HEK293T (cell line): ENCODE data around the gene SSTR5.

Experiments used
- CTCF ChIA-PET: fragments of 350-600 bp; formaldehyde crosslinking; extraction: SDS; loops from one replicate; lab custom pipeline; 2021; ENCODE audit warnings: antibody characterized with exemption, inconsistent platforms; lab: Yijun Ruan, JAX
- POLR2A ChIA-PET: fragments of 350-600 bp; formaldehyde crosslinking; extraction: SDS; loops from one replicate; lab custom pipeline; 2020; ENCODE audit warnings: antibody characterized with exemption, inconsistent platforms; lab: Yijun Ruan, JAX
- DNase-seq: peaks from one replicate; pipeline ENCODE4 v3.0.0; 2012; ENCODE audit warnings: mixed read lengths; ENCODE audit errors: extremely low spot score
- ARNT ChIP-seq: fragments of 450-650 bp; IDR thresholded peaks from 2 replicates; pipeline ENCODE4 v1.6.1; 2017; ENCODE audit warnings: mild to moderate bottlenecking
- BHLHE40 ChIP-seq: fragments of 450-650 bp; IDR thresholded peaks from 2 replicates; pipeline ENCODE4 v1.6.1; 2016; ENCODE audit warnings: mild to moderate bottlenecking, moderate library complexity, borderline replicate concordance
- CTBP1 ChIP-seq: fragments of 450-650 bp; IDR thresholded peaks from 2 replicates; pipeline ENCODE4 v1.6.1; 2016; ENCODE audit warnings: borderline replicate concordance
- ELF4 ChIP-seq: fragments of 450-650 bp; IDR thresholded peaks from 2 replicates; pipeline ENCODE4 v1.6.1; 2017; ENCODE audit warnings: antibody characterized with exemption
- FOXA1 ChIP-seq: fragments of 450-650 bp; IDR thresholded peaks from 2 replicates; pipeline ENCODE4 v1.6.1; 2016; ENCODE audit warnings: mild to moderate bottlenecking
- FOXK2 ChIP-seq: fragments of 450-650 bp; IDR thresholded peaks from 2 replicates; pipeline ENCODE4 v1.6.1; 2016; ENCODE audit warnings: mild to moderate bottlenecking
- FOXM1 ChIP-seq: fragments of 450-650 bp; IDR thresholded peaks from 2 replicates; pipeline ENCODE4 v1.6.1; 2017; ENCODE audit warnings: mild to moderate bottlenecking, borderline replicate concordance
- HDGF ChIP-seq: fragments of 450-650 bp; IDR thresholded peaks from 2 replicates; pipeline ENCODE4 v1.6.1; 2017; ENCODE audit warnings: antibody characterized with exemption, borderline replicate concordance
- L3MBTL2 ChIP-seq: fragments of 450-650 bp; conservative IDR thresholded peaks from 2 replicates; pipeline ENCODE4 v1.6.1; 2016; ENCODE audit warnings: mild to moderate bottlenecking
- LEF1 ChIP-seq: fragments of 450-650 bp; IDR thresholded peaks from 2 replicates; pipeline ENCODE4 v1.6.1; 2017; ENCODE audit warnings: mild to moderate bottlenecking, borderline replicate concordance
- NFRKB ChIP-seq: fragments of 450-650 bp; IDR thresholded peaks from 2 replicates; pipeline ENCODE4 v1.6.1; 2016; ENCODE audit warnings: mild to moderate bottlenecking, moderate library complexity
- PKNOX1 ChIP-seq: fragments of 450-650 bp; IDR thresholded peaks from 2 replicates; pipeline ENCODE4 v1.6.1; 2016
- SP1 ChIP-seq: fragments of 450-650 bp; IDR thresholded peaks from 2 replicates; pipeline ENCODE4 v1.6.1; 2017
- SUZ12 ChIP-seq: fragments of 450-650 bp; IDR thresholded peaks from 2 replicates; pipeline ENCODE4 v1.6.1; 2016; ENCODE audit warnings: mild to moderate bottlenecking
- TARDBP ChIP-seq: fragments of 450-650 bp; IDR thresholded peaks from 2 replicates; pipeline ENCODE4 v1.6.1; 2016
- ZNF384 ChIP-seq: fragments of 450-650 bp; IDR thresholded peaks from 2 replicates; pipeline ENCODE4 v1.6.1; 2016

SSTR5 gene

DNA sequence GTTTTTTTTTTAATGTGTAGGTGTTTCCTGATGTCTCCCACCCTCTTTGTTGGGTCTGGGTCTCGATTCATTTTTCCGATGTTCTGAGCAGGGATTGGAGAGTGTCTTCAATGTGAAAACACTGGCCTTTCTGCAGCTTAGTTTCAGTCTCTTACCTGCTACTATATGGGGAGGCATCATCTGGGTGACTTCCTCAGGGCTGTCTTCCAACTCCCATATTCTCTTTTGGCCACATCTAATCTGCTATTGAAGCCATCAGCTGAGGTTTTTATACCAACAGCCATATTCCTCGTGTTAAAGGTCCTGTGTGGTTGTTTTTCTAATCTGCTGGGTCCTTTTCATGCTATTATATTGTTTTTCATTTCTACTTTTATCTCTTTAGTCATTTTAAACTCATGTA lies 13.2 kb upstream of the SSTR5 start:
- TF ChIP-seq NFRKB = no peak
- TF ChIP-seq SP1 = no peak
- no peak for TF ChIP-seq PKNOX1
- no peak for TF ChIP-seq ZNF384
- no peak for TF ChIP-seq SUZ12
- no peak for TF ChIP-seq CTBP1
- TF ChIP-seq FOXM1 = no peak
- TF ChIP-seq BHLHE40 = no peak
- TF ChIP-seq L3MBTL2 = no peak
- no peak for TF ChIP-seq FOXA1
- TF ChIP-seq ELF4 = no peak
- no peak for TF ChIP-seq FOXK2
- no peak for TF ChIP-seq LEF1
- no peak for TF ChIP-seq ARNT
- CTCF ChIA-PET = no interaction called here
- POLR2A ChIA-PET = no interaction called here
- no peak for DNase-seq

- TF ChIP-seq TARDBP = no peak
- TF ChIP-seq FOXK2 = no peak
- no peak for TF ChIP-seq SUZ12
- no peak for TF ChIP-seq ARNT
- TF ChIP-seq L3MBTL2 = no peak
- no peak for TF ChIP-seq PKNOX1
- no peak for TF ChIP-seq HDGF
- no peak for TF ChIP-seq ELF4
- no peak for TF ChIP-seq NFRKB
- no peak for TF ChIP-seq FOXM1
- TF ChIP-seq SP1 = no peak
- no peak for TF ChIP-seq CTBP1
- ChIA-PET POLR2A (no interaction called here), CTCF (interaction anchor here (0.6 to 0.8 kb wide), 2 partner anchors 43 to 272 kb away, joined by 3 to 4 read pairs; partner anchors contain the start of genes CHTF18 and RPUSD1)
- DNase-seq = no peak
These were observed 11.9 kb upstream of the SSTR5 start for GRCh38 chr16:1060416-1061340.

GRCh38 chr16:1061769-1062505 lies 10.6 kb upstream of the SSTR5 start:
- CTCF ChIA-PET = no interaction called here
- TF ChIP-seq HDGF (no peak), PKNOX1 (no peak), FOXM1 (no peak), FOXK2 (no peak), SUZ12 (no peak), ELF4 (no peak), TARDBP (no peak), BHLHE40 (no peak), CTBP1 (no peak), ZNF384 (no peak), NFRKB (no peak), ARNT (no peak), L3MBTL2 (no peak), FOXA1 (no peak), SP1 (no peak)
- DNase-seq = no peak
- POLR2A ChIA-PET = no interaction called here

DNA sequence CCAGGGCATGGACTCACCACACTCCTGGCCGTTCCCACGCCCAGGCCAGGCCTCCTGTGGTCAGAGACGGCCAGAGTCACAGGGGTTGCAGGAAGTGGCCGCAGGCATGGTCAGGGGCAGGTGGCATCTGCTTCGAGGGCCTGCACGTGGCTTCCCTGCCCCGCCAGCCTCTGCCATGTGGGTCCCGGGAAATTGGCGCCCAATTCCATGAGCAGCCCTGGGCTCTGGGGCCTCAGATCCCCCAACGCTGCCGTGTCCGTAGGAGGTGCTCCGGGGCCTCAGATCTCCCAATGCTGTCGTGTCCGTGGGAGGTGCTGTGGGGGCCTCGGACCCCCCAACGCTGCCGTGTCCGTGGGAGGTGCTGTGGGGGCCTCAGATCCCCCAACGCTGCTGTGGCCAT lies 9.7 kb upstream of the SSTR5 start:
- CTCF ChIA-PET = no interaction called here

More for the DNA sequence above, 9.7 kb upstream of the SSTR5 start:
- no peak for TF ChIP-seq TARDBP
- TF ChIP-seq ARNT = no peak
- no peak for TF ChIP-seq HDGF
- no peak for TF ChIP-seq SP1
- TF ChIP-seq ZNF384 = no peak
- TF ChIP-seq PKNOX1 = no peak
- TF ChIP-seq BHLHE40 = no peak
- TF ChIP-seq LEF1 = no peak
- no peak for TF ChIP-seq FOXA1
- TF ChIP-seq CTBP1 = no peak
- TF ChIP-seq FOXK2 = no peak
- TF ChIP-seq L3MBTL2 = no peak
- no peak for TF ChIP-seq NFRKB
- no peak for DNase-seq
- POLR2A ChIA-PET = no interaction called here
